Motor neuron (in vitro differentiated cells): ENCODE measurements around the gene POU3F1. TPM values are rescaled to one million over a fixed set of nuclear protein-coding genes. Genes with fewer than 3 reads are reported as not detected.

Experiments used
- ATAC-seq, 8 experiments: fragments of 200-7000 bp; cut with Tn5 transposase; replicated peaks in 6 of 8; 2 replicates each; pipeline ENCODE4 v1.8.0; 2021; ENCODE audit warnings: mild to moderate bottlenecking in 8 of 8, moderate library complexity in 8 of 8
- H3K27ac ChIP-seq, 2 donors: fragments of 250-450 bp; sonication (Bioruptor Pico); 2 replicates each; pipeline ENCODE4 v1.9.0; 2021; ENCODE audit warnings: antibody characterized with exemption in 2 of 2, mild to moderate bottlenecking in 2 of 2, moderate library complexity in 1 of 2
- H3K4me1 ChIP-seq, 2 donors: fragments of 250-450 bp; sonication (Bioruptor Pico); replicated peaks in 1 of 2; 2 replicates each; pipeline ENCODE4 v1.6.1; 2021; ENCODE audit warnings: antibody characterized with exemption in 2 of 2, mild to moderate bottlenecking in 2 of 2, moderate library complexity in 1 of 2
- H3K4me3 ChIP-seq, 5 donors: fragments of 250-450 bp; sonication (Bioruptor Pico); 2 replicates each; pipeline ENCODE4 v1.9.0; 2021; ENCODE audit warnings: antibody characterized with exemption in 5 of 5, mild to moderate bottlenecking in 5 of 5, moderate library complexity in 4 of 5
- WGBS, 10 experiments: fragments of 450-650 bp; shearing (Covaris generic); methylation state at CpG; one replicate each; pipeline ENCODE4 v1.0.0; 2022; 5-methylcytosine and 5-hydroxymethylcytosine counted together
- in situ Hi-C, 9 experiments: fragments of 400-800 bp; cut with MboI; loops; one replicate each; pipeline ENCODE4 v1.15.0; 2021; ENCODE audit warnings: low sequenced_read_pairs in 9 of 9, low pct_unique_long_range_greater_than_20kb in 2 of 9; ENCODE audit not compliant: unreplicated experiment in 9 of 9
- total RNA-seq, 8 experiments: library from RNA; unstranded; fragments of 300-600 nt; gene quantifications; 2 replicates each; pipeline versions ENCODE4 v1.2.3 to v1.2.4, GENCODE V29; 2022

Gene POU3F1
- total RNA-seq, 8 experiments from 2014 or later = 0.91 to 7.6 (median 3.3) TPM

- no peak for ATAC-seq
- Histone ChIP-seq H3K4me1 (peaks cover 32% of the 10 kb centered on the region in 2 donors), H3K27ac (no peak overlapping the region), H3K4me3 (no peak overlapping the region)
- WGBS, 10 experiments = 50 to 100% methylated on average over 1 of the region's 2 CpGs; no CpG with 5 or more reads in 8 of the 10 experiments
- in situ Hi-C loops = no loop called here
Measured at GRCh38 chr1:38084113-38084512, 37.5 kb upstream of the POU3F1 start.

- peaks cover 26% of the 10 kb centered on the region in 2 donors for H3K4me1 ChIP-seq
- peak overlapping the region in 1 of 2 donors; percentile 0 for H3K27ac ChIP-seq
- 0 to 55% (median 44%) methylated on average over 1 to 7 of the region's 7 CpGs; no CpG with 5 or more reads in 6 of the 10 experiments for WGBS, 10 experiments
- ATAC-seq = peak in 5 of 8 experiments; percentile 3 to 47 (median 36)
- in situ Hi-C loops = no loop called here
- H3K4me3 ChIP-seq = no peak overlapping the region
Measured at GRCh38 chr1:38083541-38083940, 36.9 kb upstream of the POU3F1 start.

GRCh38 chr1:38082769-38083263, 36.2 kb upstream of the POU3F1 start:
- in situ Hi-C loops = no loop called here
- WGBS, 10 experiments = 67 to 76% (median 70%) methylated on average over 2 to 3 of the region's 3 CpGs; no CpG with 5 or more reads in 5 of the 10 experiments
- no peak overlapping the region for H3K4me3 ChIP-seq
- H3K4me1 ChIP-seq = peaks cover 19 to 20% of the 10 kb centered on the region in 2 donors
- no peak overlapping the region for H3K27ac ChIP-seq
- no peak for ATAC-seq

GRCh38 chr1:38079019-38079418, 32.4 kb upstream of the POU3F1 start:
- H3K27ac ChIP-seq = no peak overlapping the region
- no peak overlapping the region for H3K4me3 ChIP-seq
- in situ Hi-C loops = no loop called here
- 0 to 100% (median 89%) methylated on average over 1 to 4 of the region's 4 CpGs; no CpG with 5 or more reads in 5 of the 10 experiments for WGBS, 10 experiments
- ATAC-seq = no peak
- peaks cover 32 to 33% of the 10 kb centered on the region in 2 donors for H3K4me1 ChIP-seq

GRCh38 chr1:38077523-38078147, 31.0 kb upstream of the POU3F1 start:
- Histone ChIP-seq H3K27ac (no peak overlapping the region), H3K4me3 (no peak overlapping the region), H3K4me1 (peaks cover 32 to 34% of the 10 kb centered on the region in 2 donors)
- in situ Hi-C loops = no loop called here
- WGBS, 10 experiments = 67 to 94% (median 90%) methylated on average over 1 to 3 of the region's 3 CpGs; no CpG with 5 or more reads in 5 of the 10 experiments
- no peak for ATAC-seq

- Histone ChIP-seq H3K27ac (no peak overlapping the region), H3K4me3 (no peak overlapping the region), H3K4me1 (peaks cover 38 to 39% of the 10 kb centered on the region in 2 donors)
- in situ Hi-C loops = no loop called here
- peak in 5 of 8 experiments; percentile 7 to 31 (median 23) for ATAC-seq
- whole genome bisulfite sequencing, 10 experiments = 23 to 86% (median 60%) methylated on average over 1 to 6 of the region's 6 CpGs
Measured at GRCh38 chr1:38076455-38076854, 29.9 kb upstream of the POU3F1 start.

GRCh38 chr1:38076038-38076437, 29.4 kb upstream of the POU3F1 start:
- 0 to 60% (median 31%) methylated on average over 2 to 5 of the region's 6 CpGs; no CpG with 5 or more reads in 4 of the 10 experiments for WGBS, 10 experiments
- Histone ChIP-seq H3K27ac (no peak overlapping the region), H3K4me3 (no peak overlapping the region), H3K4me1 (peaks cover 42 to 43% of the 10 kb centered on the region in 2 donors)
- ATAC-seq = peak in 6 of 8 experiments; percentile 5 to 37 (median 25)
- in situ Hi-C loops = no loop called here

GRCh38 chr1:38075191-38075590, 28.6 kb upstream of the POU3F1 start:
- in situ Hi-C loops = no loop called here
- no peak overlapping the region for H3K27ac ChIP-seq
- H3K4me3 ChIP-seq = no peak overlapping the region
- 0 to 100% (median 100%) methylated on average over 1 to 4 of the region's 5 CpGs; no CpG with 5 or more reads in 5 of the 10 experiments for WGBS, 10 experiments
- no peak for ATAC-seq
- peaks cover 42 to 46% of the 10 kb centered on the region in 2 donors for H3K4me1 ChIP-seq

- in situ Hi-C loops = loop anchor here in 1 of 9 experiments (25.0 kb wide), 1 partner anchor 163 kb away; no protein-coding TSS in a partner anchor
- H3K4me3 ChIP-seq = no peak overlapping the region
- no peak overlapping the region for H3K27ac ChIP-seq
- peak in 1 of 8 experiments; percentile 4 for ATAC-seq
- WGBS, 10 experiments = 57 to 96% (median 83%) methylated on average over 1 to 4 of the region's 4 CpGs; no CpG with 5 or more reads in 3 of the 10 experiments
- H3K4me1 ChIP-seq = peaks cover 42 to 46% of the 10 kb centered on the region in 2 donors
Measured at GRCh38 chr1:38074302-38074677, 27.7 kb upstream of the POU3F1 start.

GRCh38 chr1:38073534-38074301, 27.1 kb upstream of the POU3F1 start:
- Histone ChIP-seq H3K4me1 (peaks cover 42 to 46% of the 10 kb centered on the region in 2 donors), H3K4me3 (no peak overlapping the region), H3K27ac (no peak overlapping the region)
- peak; percentile 47 to 89 (median 78) for ATAC-seq
- in situ Hi-C loops = loop anchor here in 1 of 9 experiments (25.0 kb wide), 1 partner anchor 164 kb away; no protein-coding TSS in a partner anchor
- WGBS, 10 experiments = 0 to 33% (median 17%) methylated on average over 1 to 9 of the region's 9 CpGs; no CpG with 5 or more reads in 1 of the 10 experiments

GRCh38 chr1:38072858-38073257, 26.3 kb upstream of the POU3F1 start:
- in situ Hi-C loops = loop anchor here in 1 of 9 experiments (25.0 kb wide), 1 partner anchor 164 kb away; no protein-coding TSS in a partner anchor
- WGBS, 10 experiments = 0 to 100% (median 88%) methylated on average over 1 to 2 of the region's 2 CpGs; no CpG with 5 or more reads in 6 of the 10 experiments
- no peak for ATAC-seq
- peaks cover 49 to 53% of the 10 kb centered on the region in 2 donors for H3K4me1 ChIP-seq
- H3K27ac ChIP-seq = no peak overlapping the region
- no peak overlapping the region for H3K4me3 ChIP-seq

- Histone ChIP-seq H3K4me3 (no peak overlapping the region), H3K4me1 (peaks cover 43 to 45% of the 10 kb centered on the region in 2 donors), H3K27ac (no peak overlapping the region)
- WGBS, 10 experiments = 7 to 100% (median 40%) methylated on average over 1 to 10 of the region's 10 CpGs; no CpG with 5 or more reads in 2 of the 10 experiments
- peak; percentile 16 to 80 (median 48) for ATAC-seq
- in situ Hi-C loops = loop anchor here in 1 of 9 experiments (25.0 kb wide), 1 partner anchor 166 kb away; no protein-coding TSS in a partner anchor
Measured at GRCh38 chr1:38071312-38072256, 25.0 kb upstream of the POU3F1 start.
